DLD1 (cell line): ENCODE data around the gene WNT3A.

Experiments used
- in situ Hi-C: cut with HindIII; loops from 2 replicates; pipeline ENCODE4 v1.10.0; 2017; ENCODE audit warnings: low sequenced_read_pairs

WNT3A gene

DNA sequence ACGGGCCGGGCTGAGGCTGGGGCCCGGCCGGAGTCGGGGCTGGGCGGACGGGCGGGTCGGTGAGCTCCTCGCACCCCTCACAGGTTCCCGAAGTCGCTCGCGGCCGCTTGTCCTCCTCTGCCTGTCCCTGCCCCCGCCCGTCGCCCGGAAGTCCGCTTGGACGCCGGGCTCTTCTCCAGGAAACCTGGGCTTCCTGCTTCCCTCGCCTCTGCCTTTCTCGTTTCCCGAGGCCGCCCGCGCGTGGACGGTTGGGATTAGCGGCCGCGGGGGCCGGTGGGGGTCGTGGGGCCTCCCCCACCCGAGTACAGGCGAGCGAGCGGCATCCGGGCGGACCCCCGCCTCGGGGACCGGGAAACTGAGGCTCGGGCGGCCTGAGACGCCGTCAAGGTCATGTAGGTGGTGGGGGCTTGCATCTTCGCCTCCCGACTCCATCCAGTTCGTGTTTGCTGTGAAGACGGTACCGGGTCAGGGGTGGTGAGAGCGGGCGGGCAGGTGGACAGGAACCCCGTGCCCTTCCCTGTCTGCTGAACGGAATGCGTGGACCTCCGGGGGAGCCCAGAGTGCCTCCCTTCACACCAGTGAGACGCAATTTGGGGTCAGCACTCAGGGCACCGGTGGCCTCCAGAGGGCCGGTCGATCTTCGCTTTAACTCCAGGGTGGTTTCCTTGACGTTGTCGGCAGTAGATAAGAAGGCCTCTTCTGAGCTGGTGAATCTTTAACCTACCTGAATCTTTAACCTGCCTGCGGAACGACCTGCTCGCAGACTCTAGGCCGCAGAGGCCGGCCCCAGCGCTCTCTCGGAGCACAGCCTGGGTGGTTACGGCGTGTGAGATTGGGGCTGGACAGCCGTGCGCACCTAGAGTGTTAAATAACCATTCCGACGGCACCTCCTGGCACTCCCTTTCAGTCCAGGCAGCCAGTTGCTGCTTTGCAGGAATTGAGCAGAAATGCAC is 76.4 kb downstream of the WNT3A start:
- in situ Hi-C loops = no loop called here

GRCh38 chr1:228083871-228084278 is 77.1 kb downstream of the WNT3A start:
- in situ Hi-C loops = no loop called here

- in situ Hi-C loops = no loop called here
Measured at GRCh38 chr1:228084325-228084724, 77.5 kb downstream of the WNT3A start.

DNA sequence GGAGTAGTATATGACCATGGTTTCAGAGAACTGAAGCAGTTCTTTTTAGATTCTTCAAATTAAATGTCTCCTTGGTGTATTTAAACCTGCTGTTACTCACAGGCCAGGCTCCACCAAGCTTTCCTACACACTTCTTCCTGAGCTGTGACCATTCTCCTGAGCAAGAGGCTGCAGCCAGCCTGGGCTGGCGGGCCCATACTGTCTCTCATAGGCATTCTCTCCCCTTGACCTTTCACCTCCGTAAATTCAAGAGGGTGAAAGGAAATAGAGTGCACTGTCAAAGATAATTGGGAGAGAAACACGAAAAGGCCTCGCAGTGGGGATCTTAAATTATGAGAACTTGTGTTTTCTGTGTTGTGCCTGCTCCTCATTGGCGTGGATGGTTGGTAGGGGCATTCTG is 78.0 kb downstream of the WNT3A start:
- in situ Hi-C loops = no loop called here

DNA sequence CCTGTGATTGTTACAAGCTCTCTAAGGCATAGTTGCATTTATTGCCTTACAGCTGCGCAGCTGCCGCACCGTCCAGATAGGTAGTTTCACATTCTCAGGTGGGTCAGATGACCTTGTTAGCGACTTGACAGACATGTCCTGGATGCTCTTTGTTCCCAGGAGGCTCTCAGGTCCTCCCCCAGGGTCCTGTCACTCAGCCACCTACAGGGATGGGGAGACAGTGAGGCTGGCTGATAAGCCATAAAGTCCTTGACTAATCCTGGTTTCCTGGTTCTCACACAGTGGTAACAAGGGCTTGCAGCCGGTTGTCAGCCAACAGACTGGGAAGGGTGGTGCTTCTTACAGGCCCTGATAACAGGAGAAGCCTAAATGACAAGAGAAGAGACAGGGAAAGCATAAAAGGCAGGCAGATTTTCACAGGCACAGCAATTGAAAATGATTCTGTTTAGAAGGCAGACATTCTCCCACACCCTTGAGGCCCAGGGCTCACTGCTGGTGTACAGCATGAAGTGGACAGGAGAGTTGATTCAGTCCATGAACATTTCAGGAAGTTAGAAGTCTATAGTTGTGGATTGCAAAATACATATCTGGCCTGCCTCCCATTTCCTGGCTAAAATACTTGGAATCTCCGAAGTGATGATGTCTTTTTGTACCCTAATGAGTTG is 78.6 kb downstream of the WNT3A start:
- in situ Hi-C loops = no loop called here

- in situ Hi-C loops = no loop called here
Measured at GRCh38 chr1:228087771-228088251, 81.0 kb downstream of the WNT3A start.

GRCh38 chr1:228088586-228089498 is 82.0 kb downstream of the WNT3A start:
- in situ Hi-C loops = no loop called here

GRCh38 chr1:228089519-228090380 is 83.0 kb downstream of the WNT3A start:
- in situ Hi-C loops = no loop called here

DNA sequence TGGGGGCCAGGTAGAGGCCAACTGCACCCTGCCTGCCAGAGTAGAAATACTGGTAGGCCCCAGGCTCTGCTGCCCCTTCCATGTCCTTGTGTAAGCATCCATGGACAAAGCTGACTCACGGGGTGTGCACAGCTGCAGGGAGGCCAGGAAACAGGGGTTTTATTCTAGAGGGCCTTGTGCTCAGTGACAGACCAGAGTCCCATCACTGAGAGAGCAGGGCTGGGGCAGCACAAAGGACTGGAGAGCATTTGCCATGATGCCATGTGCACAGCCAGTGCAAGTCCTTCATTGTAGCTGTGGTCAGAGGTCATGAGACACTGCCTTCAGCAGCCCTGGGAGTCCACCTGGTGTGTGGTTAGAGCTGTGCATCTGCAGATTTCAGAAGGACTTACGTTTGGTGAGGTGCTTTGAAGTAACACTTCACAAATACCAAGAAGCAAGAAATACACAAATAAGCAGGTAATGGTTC is 83.8 kb downstream of the WNT3A start:
- in situ Hi-C loops = no loop called here

GRCh38 chr1:228091084-228091483 is 84.3 kb downstream of the WNT3A start:
- in situ Hi-C loops = no loop called here

GRCh38 chr1:228092342-228093049 is 85.7 kb downstream of the WNT3A start:
- in situ Hi-C loops = no loop called here

GRCh38 chr1:228093050-228093906 is 86.5 kb downstream of the WNT3A start:
- in situ Hi-C loops = no loop called here

GRCh38 chr1:228094432-228095016 is 87.7 kb downstream of the WNT3A start:
- in situ Hi-C loops = no loop called here

DNA sequence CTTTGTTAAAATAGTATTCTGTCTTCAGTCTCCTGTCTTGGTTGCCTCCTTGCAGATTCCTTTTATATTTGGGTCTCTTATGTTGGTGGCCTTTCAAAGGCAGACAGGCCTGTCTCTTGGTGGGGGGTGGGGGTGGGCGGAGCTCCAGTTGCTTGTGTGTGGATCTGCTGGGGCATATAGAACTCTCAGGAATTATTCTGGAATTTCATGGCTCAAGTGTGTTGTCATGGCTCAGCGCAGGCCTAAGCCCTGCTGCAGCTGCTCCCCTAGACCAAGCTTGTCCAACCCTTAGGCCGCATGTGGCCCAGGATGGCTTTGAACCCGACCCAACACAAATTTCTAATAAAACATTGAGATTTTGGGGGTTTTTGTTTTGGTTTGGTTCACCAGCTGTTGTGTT is 88.4 kb downstream of the WNT3A start:
- in situ Hi-C loops = no loop called here

- in situ Hi-C loops = no loop called here
Measured at GRCh38 chr1:228095938-228096337, 89.1 kb downstream of the WNT3A start.

DNA sequence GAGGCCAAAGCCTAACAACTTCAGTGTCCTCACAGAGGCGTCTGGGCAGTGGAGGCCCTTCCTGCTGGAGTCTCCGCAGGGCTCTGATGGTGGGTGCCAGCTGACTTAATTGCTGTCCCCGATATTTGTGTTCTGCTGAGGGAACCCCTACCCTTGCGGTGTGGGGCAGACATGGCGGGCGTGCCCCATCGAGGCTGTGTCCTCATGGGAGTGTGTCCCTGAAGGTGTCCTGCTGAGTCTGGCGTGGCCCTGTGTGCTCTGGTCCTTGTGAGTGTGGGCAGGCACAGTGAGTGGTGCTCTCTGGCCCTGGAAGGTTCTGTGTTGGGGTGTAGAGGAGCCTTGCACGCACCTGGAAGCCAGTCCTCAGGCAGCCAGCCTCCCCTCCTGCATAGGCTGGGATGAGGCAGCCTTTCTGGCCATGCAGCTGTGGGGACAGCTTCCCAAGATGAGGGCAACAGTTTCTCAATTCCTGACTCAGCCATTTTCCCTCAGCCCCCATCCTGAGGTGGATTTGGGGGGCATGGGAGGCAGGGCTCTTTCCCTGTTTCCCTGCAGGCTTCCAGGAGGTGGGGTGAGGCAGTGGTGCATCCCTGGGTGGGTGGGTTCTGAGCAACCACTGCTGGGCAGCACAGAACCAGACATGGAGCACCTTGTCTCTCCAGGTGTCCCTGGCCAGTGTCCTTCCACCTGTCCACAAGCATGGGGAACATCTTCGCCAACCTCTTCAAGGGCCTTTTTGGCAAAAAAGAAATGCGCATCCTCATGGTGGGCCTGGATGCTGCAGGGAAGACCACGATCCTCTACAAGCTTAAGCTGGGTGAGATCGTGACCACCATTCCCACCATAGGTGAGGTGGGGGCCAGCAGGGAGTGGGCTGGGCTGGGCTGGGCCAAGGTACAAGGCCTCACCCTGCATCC is 89.9 kb downstream of the WNT3A start:
- in situ Hi-C loops = no loop called here
